ENCODE data around the gene USP6NL.

The USP6NL gene

DNA sequence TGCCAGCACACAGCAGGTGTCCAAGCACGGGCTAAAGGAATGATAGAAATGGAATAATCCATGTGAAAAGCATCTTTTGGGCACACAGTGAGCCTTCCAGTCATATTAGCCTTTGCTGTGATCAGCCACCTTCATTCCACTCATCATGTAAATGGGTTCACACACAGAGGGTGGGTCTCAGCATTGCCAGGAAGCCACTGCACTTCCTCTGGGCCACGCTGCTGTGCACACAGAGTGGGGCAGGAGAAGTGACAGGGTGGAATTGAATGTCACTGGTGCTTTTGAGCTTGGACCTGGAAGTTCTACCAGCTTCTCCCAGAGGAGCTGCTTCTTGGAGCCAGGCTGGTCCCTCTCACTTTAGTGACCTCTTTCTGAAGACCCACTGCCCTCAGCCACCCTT is 203.5 kb downstream of the USP6NL start:
- no peak for DNase-seq

DNA sequence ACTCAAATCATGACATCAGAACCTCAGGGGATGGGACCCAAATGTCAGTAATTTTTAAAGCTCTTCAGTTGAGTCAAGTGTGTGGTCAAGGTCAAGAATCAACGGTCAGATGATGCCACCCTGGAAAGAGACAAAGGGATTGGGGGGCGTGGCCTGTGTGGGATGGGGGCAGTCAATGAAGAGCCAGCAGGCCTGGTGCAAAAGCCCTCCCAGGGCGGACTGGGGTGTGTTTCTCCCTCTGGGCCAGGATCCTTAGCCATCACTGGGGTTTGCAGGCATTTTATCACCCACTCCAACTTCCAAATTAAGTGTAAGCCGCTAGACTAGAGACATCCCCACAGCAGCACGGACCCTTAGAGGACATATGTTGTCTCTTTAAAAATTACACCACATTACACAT is 204.7 kb downstream of the USP6NL start:
- DNase-seq: no peak

DNA sequence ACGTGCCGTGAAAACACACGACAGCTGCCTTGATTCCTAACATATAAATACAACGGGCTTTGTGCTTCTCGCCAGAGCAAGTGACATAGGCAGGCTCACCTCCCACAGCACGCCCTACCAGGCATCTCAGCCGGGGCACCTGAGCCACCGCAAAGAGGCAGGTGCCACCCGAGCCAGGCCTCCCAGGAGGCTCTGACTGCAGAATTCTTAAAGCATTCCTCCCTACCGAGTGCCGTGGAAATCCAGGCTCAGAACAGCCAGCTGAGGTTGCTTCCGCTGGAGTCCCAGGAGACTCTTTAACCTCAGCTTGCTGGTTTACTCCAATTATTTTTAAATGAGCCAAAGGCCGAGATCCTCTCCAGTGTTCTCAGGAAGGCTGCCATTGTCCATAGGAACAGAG is 206.5 kb downstream of the USP6NL start:
- no peak for DNase-seq
